Measurements from ENCODE around the gene PABPN1.

- no peak for TF ChIP-seq BACH1 (tag; IDR thresholded peaks at IDR 0.05)
- TF ChIP-seq ZNF589 (CRISPR knock-in tag; IDR thresholded peaks at IDR 0.05; ENCODE audit: low read depth) = no peak
Measured at GRCh38 chr14:23347406-23348296, 26.4 kb downstream of the PABPN1 start.

All from K562 (cell line).